Natural killer cell (primary cell): ENCODE results near the gene GPR18. TPM values are rescaled to one million over a fixed set of nuclear protein-coding genes. Genes with fewer than 3 reads are reported as not detected.
"Not testable (repeated sequence)": the region's sequence is repeated elsewhere in the genome, so short reads cannot be mapped to it uniquely, and the experiment has no call there.

Experiments
- ATAC-seq, 3 donors: fragments of 150-1000 bp in 2 of 3; fragments of 200-7000 bp in 1 of 3; cut with Tn5 transposase; 1 replicate in 1 of 3; 2 replicates in 2 of 3; pipeline ENCODE4 v1.10.0; 2021; ENCODE audit warnings: mild to moderate bottlenecking in 2 of 3, moderate library complexity in 2 of 3
- DNase-seq, 2 donors: peaks; one replicate each; pipeline versions ENCODE4 v3.0.0 to v3.0.0-alpha.2; 2013 to 2021; ENCODE audit warnings: mixed read lengths in 1 of 2
- H3K27ac ChIP-seq: one replicate; pipeline ENCODE4 v1.5.1; 2013; ENCODE audit warnings: mild to moderate bottlenecking, low read length
- H3K27me3 ChIP-seq: one replicate; pipeline ENCODE4 v1.6.1; 2013; ENCODE audit warnings: low read length; ENCODE audit not compliant: control insufficient read depth, insufficient read depth
- H3K36me3 ChIP-seq: one replicate; pipeline ENCODE4 v1.6.1; 2013; ENCODE audit warnings: low read length; ENCODE audit not compliant: control insufficient read depth, insufficient read depth
- H3K4me1 ChIP-seq: one replicate; pipeline ENCODE4 v1.6.1; 2013; ENCODE audit warnings: low read length; ENCODE audit not compliant: control insufficient read depth, insufficient read depth
- H3K4me3 ChIP-seq: one replicate; pipeline ENCODE4 v1.5.1; 2013; ENCODE audit warnings: low read length
- H3K9me3 ChIP-seq: one replicate; pipeline ENCODE4 v1.6.1; 2013; ENCODE audit warnings: low read length; ENCODE audit not compliant: control insufficient read depth, insufficient read depth
- H3K27ac Mint-ChIP-seq, 2 donors: one replicate each; pipeline ENCODE4 v1.8.0; 2022; ENCODE audit warnings: mild to moderate bottlenecking in 2 of 2, mixed read lengths in 2 of 2, moderate library complexity in 1 of 2
- H3K27me3 Mint-ChIP-seq, 2 donors: one replicate each; pipeline ENCODE4 v1.8.0; 2022; ENCODE audit warnings: low read depth in 2 of 2, mixed read lengths in 2 of 2
- H3K36me3 Mint-ChIP-seq: one replicate; pipeline ENCODE4 v1.8.0; 2022; ENCODE audit warnings: mixed read lengths
- H3K4me1 Mint-ChIP-seq, 2 donors: one replicate each; pipeline ENCODE4 v1.8.0; 2022; ENCODE audit warnings: mixed read lengths in 2 of 2
- H3K4me3 Mint-ChIP-seq: one replicate; pipeline ENCODE4 v1.8.0; 2022; ENCODE audit warnings: mild to moderate bottlenecking, moderate library complexity, mixed read lengths
- H3K9me3 Mint-ChIP-seq, 2 donors: one replicate each; pipeline ENCODE4 v1.8.0; 2022; ENCODE audit warnings: mixed read lengths in 2 of 2
- CTCF ChIP-seq: fragments of 200-600 bp; IDR thresholded peaks from one replicate; pipeline ENCODE4 v1.8.0; 2022; ENCODE audit warnings: antibody characterized with exemption
- WGBS: methylation state at CpG from one replicate; pipeline ENCODE4 v1.1.7; 2013; ENCODE audit warnings: missing lambda C conversion rate; ENCODE audit not compliant: insufficient coverage; 5-methylcytosine and 5-hydroxymethylcytosine counted together
- intact Hi-C: fragments of 100-400 bp; cut with micrococcal nuclease; formaldehyde crosslinking; loops from one replicate; pipeline ENCODE4 v1.14.2; 2022
- total RNA-seq, 4 donors: library from RNA; stranded (reverse); fragments of 120-200 nt in 1 of 4; gene quantifications; one replicate each; pipeline versions ENCODE4 v1.2.3 to v1.2.4, GENCODE V29; 2013 to 2022

GPR18 gene
- total RNA-seq, 3 donors from 2014 or later (not counting 1 experiment from before 2014, with no cell fraction given): 11.4 to 41.7 (median 25.5) TPM

- intact Hi-C loops: no loop called here
- Mint-ChIP-seq H3K36me3 (peaks cover 22% of the 10 kb centered on the region), H3K27me3 (no peaks in the 10 kb centered on the region), H3K4me3 (no peak overlapping the region), H3K9me3 (no peaks in the 10 kb centered on the region), H3K4me1 (peaks cover 35 to 52% of the 10 kb centered on the region in 2 donors), H3K27ac (peak overlapping the region; percentile 51 to 55)
- no peak for TF ChIP-seq CTCF
- Histone ChIP-seq H3K4me3 (no peak overlapping the region), H3K27me3 (no peaks in the 10 kb centered on the region), H3K9me3 (no peaks in the 10 kb centered on the region), H3K4me1 (peaks cover 6% of the 10 kb centered on the region), H3K36me3 (peaks cover 29% of the 10 kb centered on the region), H3K27ac (no peak overlapping the region)
- no peak for DNase-seq
- 84% methylated on average over 5 of the region's 5 CpGs for WGBS
- ATAC-seq: no peak
Observed at GRCh38 chr13:99250982-99251825, 7.0 kb downstream of the GPR18 start.

GRCh38 chr13:99249606-99250005 is 8.6 kb downstream of the GPR18 start:
- H3K27me3 ChIP-seq, H3K4me3 Mint-ChIP-seq, ATAC-seq, H3K9me3 Mint-ChIP-seq, H3K9me3 ChIP-seq, intact Hi-C loops, H3K27ac ChIP-seq, H3K4me3 ChIP-seq, DNase-seq, H3K4me1 ChIP-seq, H3K27me3 Mint-ChIP-seq: not testable (repeated sequence)
- Mint-ChIP-seq H3K4me1 (peaks cover 23 to 39% of the 10 kb centered on the region in 2 donors), H3K36me3 (peaks cover 12% of the 10 kb centered on the region), H3K27ac (peak overlapping the region; percentile 20 to 55)
- WGBS: 65% methylated on average over 2 of the region's 2 CpGs
- H3K36me3 ChIP-seq: peaks cover 23% of the 10 kb centered on the region

- not testable (repeated sequence) for ATAC-seq, H3K36me3 Mint-ChIP-seq
- H3K36me3 ChIP-seq: peaks cover 23% of the 10 kb centered on the region
Observed at GRCh38 chr13:99249178-99249577, 9.0 kb downstream of the GPR18 start.

GRCh38 chr13:99246100-99246499 is 12.1 kb downstream of the GPR18 start:
- no peak for ATAC-seq
- Histone ChIP-seq H3K4me1 (no peaks in the 10 kb centered on the region), H3K36me3 (peaks cover 24% of the 10 kb centered on the region), H3K4me3 (no peak overlapping the region), H3K27me3 (no peaks in the 10 kb centered on the region), H3K27ac (no peak overlapping the region), H3K9me3 (no peaks in the 10 kb centered on the region)
- H3K36me3 Mint-ChIP-seq: peaks cover 9% of the 10 kb centered on the region
- DNase-seq: no peak
- H3K4me3 Mint-ChIP-seq: no peak overlapping the region
- TF ChIP-seq CTCF: no peak
- H3K27me3 Mint-ChIP-seq: no peaks in the 10 kb centered on the region
- peaks cover 15 to 20% of the 10 kb centered on the region in 2 donors for H3K4me1 Mint-ChIP-seq
- peak overlapping the region in 1 of 2 donors; percentile 27 for H3K27ac Mint-ChIP-seq
- intact Hi-C loops: no loop called here
- 100% methylated on average over 1 of the region's 1 CpG for WGBS
- H3K9me3 Mint-ChIP-seq: no peaks in the 10 kb centered on the region

More at GRCh38 chr13:99249178-99249577, 9.0 kb downstream of the GPR18 start:
- DNase-seq, H3K4me3 Mint-ChIP-seq, H3K27ac ChIP-seq, H3K27me3 ChIP-seq, H3K4me3 ChIP-seq, H3K4me1 ChIP-seq, H3K9me3 ChIP-seq, intact Hi-C loops, H3K9me3 Mint-ChIP-seq, H3K27me3 Mint-ChIP-seq: not testable (repeated sequence)
- 98% methylated on average over 3 of the region's 3 CpGs for WGBS
- peaks cover 23 to 36% of the 10 kb centered on the region in 2 donors for H3K4me1 Mint-ChIP-seq
- peak overlapping the region; percentile 20 to 54 for H3K27ac Mint-ChIP-seq
